Measurements from ENCODE around the gene ARHGAP12.

ARHGAP12 gene

GRCh38 chr10:31830887-31831286, 97.7 kb downstream of the ARHGAP12 start:
- Histone ChIP-seq H3K9ac (ENCODE audit: low read depth, low read length, poor library complexity, severe bottlenecking) (no peak overlapping the region), H3K79me2 (ENCODE audit: insufficient read depth, low read length) (no peaks in the 10 kb centered on the region), H3K27me3 (ENCODE audit: insufficient read depth, low read length, poor library complexity, severe bottlenecking) (no peaks in the 10 kb centered on the region), H2AFZ (ENCODE audit: low read length) (no peak overlapping the region), H3K9me3 (ENCODE audit: insufficient read depth, low read depth, low read length) (no peaks in the 10 kb centered on the region), H3K4me2 (ENCODE audit: low read depth, low read length, poor library complexity, severe bottlenecking) (no peak overlapping the region), H3F3A (ENCODE audit: low read depth) (no peaks in the 10 kb centered on the region), H3K4me1 (ENCODE audit: insufficient read depth, low read length, poor library complexity, severe bottlenecking) (peaks cover 7% of the 10 kb centered on the region), H3K4me3 (ENCODE audit: low read length, poor library complexity, severe bottlenecking) (no peak overlapping the region), H3K9me2 (replicated peaks; ENCODE audit: low read depth, low read length) (no peaks in the 10 kb centered on the region), H4K20me1 (ENCODE audit: insufficient read depth, low read length, poor library complexity, severe bottlenecking) (no peaks in the 10 kb centered on the region), H3K36me3 (ENCODE audit: insufficient read depth, low read length) (0 out of 2 replicates have a peak, but pooled peaks cover 3% of the 10 kb centered on the region)
- TF ChIP-seq, protein P1, sequence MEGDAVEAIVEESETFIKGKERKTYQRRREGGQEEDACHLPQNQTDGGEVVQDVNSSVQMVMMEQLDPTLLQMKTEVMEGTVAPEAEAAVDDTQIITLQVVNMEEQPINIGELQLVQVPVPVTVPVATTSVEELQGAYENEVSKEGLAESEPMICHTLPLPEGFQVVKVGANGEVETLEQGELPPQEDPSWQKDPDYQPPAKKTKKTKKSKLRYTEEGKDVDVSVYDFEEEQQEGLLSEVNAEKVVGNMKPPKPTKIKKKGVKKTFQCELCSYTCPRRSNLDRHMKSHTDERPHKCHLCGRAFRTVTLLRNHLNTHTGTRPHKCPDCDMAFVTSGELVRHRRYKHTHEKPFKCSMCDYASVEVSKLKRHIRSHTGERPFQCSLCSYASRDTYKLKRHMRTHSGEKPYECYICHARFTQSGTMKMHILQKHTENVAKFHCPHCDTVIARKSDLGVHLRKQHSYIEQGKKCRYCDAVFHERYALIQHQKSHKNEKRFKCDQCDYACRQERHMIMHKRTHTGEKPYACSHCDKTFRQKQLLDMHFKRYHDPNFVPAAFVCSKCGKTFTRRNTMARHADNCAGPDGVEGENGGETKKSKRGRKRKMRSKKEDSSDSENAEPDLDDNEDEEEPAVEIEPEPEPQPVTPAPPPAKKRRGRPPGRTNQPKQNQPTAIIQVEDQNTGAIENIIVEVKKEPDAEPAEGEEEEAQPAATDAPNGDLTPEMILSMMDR (conservative IDR thresholded peaks at IDR 0.05; ENCODE audit: low read length): no peak
- no peak for TF ChIP-seq EZH2phosphoT487 (IDR thresholded peaks at IDR 0.05; ENCODE audit: borderline replicate concordance)

DNA sequence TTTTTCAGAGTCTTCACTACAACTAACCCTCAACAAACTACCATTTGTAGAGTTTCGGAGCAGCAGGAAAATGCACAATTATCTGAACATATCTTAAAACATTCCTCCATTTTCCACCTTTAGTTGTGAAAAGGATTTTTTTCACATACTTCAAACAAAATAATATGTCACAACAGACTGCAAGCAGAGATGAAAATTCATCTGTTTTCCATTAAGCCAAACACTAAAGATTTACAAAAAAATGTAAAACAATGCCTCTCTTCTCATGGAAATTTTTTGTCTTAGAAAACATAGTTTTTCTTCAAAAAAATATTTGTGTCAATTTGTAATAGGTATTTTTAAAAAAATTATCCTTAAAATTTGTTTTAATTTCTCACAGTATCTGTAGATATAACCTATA, 98.9 kb downstream of the ARHGAP12 start:
- Histone ChIP-seq H3K4me2 (ENCODE audit: low read depth, low read length, poor library complexity, severe bottlenecking) (no peak overlapping the region), H3K36me3 (ENCODE audit: insufficient read depth, low read length) (peaks cover 13% of the 10 kb centered on the region; the same call in 1 of the 2 replicates), H3K4me1 (ENCODE audit: insufficient read depth, low read length, poor library complexity, severe bottlenecking) (peaks cover 7% of the 10 kb centered on the region), H3K27me3 (ENCODE audit: insufficient read depth, low read length, poor library complexity, severe bottlenecking) (no peaks in the 10 kb centered on the region), H3K9me3 (ENCODE audit: insufficient read depth, low read depth, low read length) (no peaks in the 10 kb centered on the region), H3K4me3 (ENCODE audit: low read length, poor library complexity, severe bottlenecking) (no peak overlapping the region), H4K20me1 (ENCODE audit: insufficient read depth, low read length, poor library complexity, severe bottlenecking) (no peaks in the 10 kb centered on the region), H2AFZ (ENCODE audit: low read length) (no peak overlapping the region), H3F3A (ENCODE audit: low read depth) (no peaks in the 10 kb centered on the region), H3K79me2 (ENCODE audit: insufficient read depth, low read length) (no peaks in the 10 kb centered on the region), H3K9ac (ENCODE audit: low read depth, low read length, poor library complexity, severe bottlenecking) (no peak overlapping the region), H3K9me2 (replicated peaks; ENCODE audit: low read depth, low read length) (no peaks in the 10 kb centered on the region)
- no peak for TF ChIP-seq EZH2phosphoT487 (IDR thresholded peaks at IDR 0.05; ENCODE audit: borderline replicate concordance)
- TF ChIP-seq, protein P1 (conservative IDR thresholded peaks at IDR 0.05; ENCODE audit: low read length): no peak

GRCh38 chr10:31823358-31823757, 105.3 kb downstream of the ARHGAP12 start:
- H3K36me3 ChIP-seq (ENCODE audit: insufficient read depth, low read length): peaks cover 10% of the 10 kb centered on the region; the same call in 1 of the 2 replicates
- no peak overlapping the region for H2AFZ ChIP-seq (ENCODE audit: low read length)
- H4K20me1 ChIP-seq (ENCODE audit: insufficient read depth, low read length, poor library complexity, severe bottlenecking): no peaks in the 10 kb centered on the region
- no peak for TF ChIP-seq EZH2phosphoT487 (IDR thresholded peaks at IDR 0.05; ENCODE audit: borderline replicate concordance)
- TF ChIP-seq, protein P1 (conservative IDR thresholded peaks at IDR 0.05; ENCODE audit: low read length): no peak
- H3K27me3 ChIP-seq (ENCODE audit: insufficient read depth, low read length, poor library complexity, severe bottlenecking): no peaks in the 10 kb centered on the region
- H3K9ac ChIP-seq (ENCODE audit: low read depth, low read length, poor library complexity, severe bottlenecking): no peak overlapping the region
- no peaks in the 10 kb centered on the region for H3K9me3 ChIP-seq (ENCODE audit: insufficient read depth, low read depth, low read length)
- no peaks in the 10 kb centered on the region for H3K9me2 ChIP-seq (replicated peaks; ENCODE audit: low read depth, low read length)
- no peaks in the 10 kb centered on the region for H3K4me1 ChIP-seq (ENCODE audit: insufficient read depth, low read length, poor library complexity, severe bottlenecking)
- H3F3A ChIP-seq (ENCODE audit: low read depth): no peaks in the 10 kb centered on the region
- no peak overlapping the region for H3K4me2 ChIP-seq (ENCODE audit: low read depth, low read length, poor library complexity, severe bottlenecking)
- no peaks in the 10 kb centered on the region for H3K79me2 ChIP-seq (ENCODE audit: insufficient read depth, low read length)
- H3K4me3 ChIP-seq (ENCODE audit: low read length, poor library complexity, severe bottlenecking): no peak overlapping the region

All from Loucy (cell line).